Activated CD4-positive, alpha-beta T cell treated with anti-CD3 and anti-CD28 coated beads, Interleukin-2, amount 10 ng/mL, durations not matched to agents 7 days and 5 days (primary cell): Measurements from ENCODE around the gene BPIFA2. TPM values are rescaled to one million over a fixed set of nuclear protein-coding genes. Genes with fewer than 3 reads are reported as not detected.

Experiments
- total RNA-seq, 2 experiments: library from RNA; stranded (reverse); gene quantifications; one replicate each; pipeline ENCODE4 v1.2.3, GENCODE V29; 2021

The BPIFA2 gene
- total RNA-seq, 2 experiments from 2014 or later, result not detected

Other genes starting within 250 kb of the BPIFA2 start
- gene SUN5, start 163.7 kb upstream of the BPIFA2 start, total RNA-seq, result not detected
- not detected for gene BPIFB2, start 160.5 kb upstream of the BPIFA2 start, total RNA-seq
- gene BPIFB6, start 136.5 kb upstream of the BPIFA2 start, total RNA-seq, result not detected
- gene BPIFB3, start 114.3 kb upstream of the BPIFA2 start, total RNA-seq, result not detected
- gene BPIFB4, start 88.5 kb upstream of the BPIFA2 start, total RNA-seq, result not detected
- gene BPIFA3, start 49.2 kb downstream of the BPIFA2 start, total RNA-seq, result not detected
- gene BPIFA1, start 67.8 kb downstream of the BPIFA2 start, total RNA-seq, result not detected
- gene BPIFB1, start 115.1 kb downstream of the BPIFA2 start, total RNA-seq, result not detected
- gene CDK5RAP1, start 233.4 kb downstream of the BPIFA2 start, total RNA-seq, result 10 to 100 TPM; 27.2 to 33.1 TPM